K562 (cell line): Measurements from ENCODE around the gene PTPRG.

Experiments used
- CREB3L1 ChIP-seq: fragments of 450-650 bp; IDR thresholded peaks from 2 replicates; pipeline ENCODE4 v1.6.1; 2014; ENCODE audit warnings: low read depth, mild to moderate bottlenecking, moderate library complexity, borderline replicate concordance
- CSDE1 ChIP-seq, 2 experiments: fragments of 450-650 bp; IDR thresholded peaks; 2 replicates each; pipeline ENCODE4 v1.6.1; 2016; ENCODE audit warnings: mild to moderate bottlenecking in 1 of 2
- CTCF ChIP-seq, 3 experiments: IDR thresholded peaks in 2 of 3; conservative IDR thresholded peaks in 1 of 3; 2 replicates each; pipeline ENCODE4 v1.5.1; 2011 to 2012; ENCODE audit warnings: low read length in 3 of 3, mild to moderate bottlenecking in 3 of 3, control low read depth in 2 of 3, improper control_type of control experiment in 1 of 3, inconsistent platforms in 1 of 3, low read depth in 1 of 3, mixed read lengths in 1 of 3, moderate library complexity in 1 of 3; ENCODE audit not compliant: insufficient read depth in 2 of 3
- EZH2 ChIP-seq: IDR thresholded peaks from 2 replicates; pipeline ENCODE4 v1.6.1; 2012; ENCODE audit warnings: low read depth, mild to moderate bottlenecking, inconsistent platforms, low read length, borderline replicate concordance
- HEY1 ChIP-seq: fragments of 250-450 bp; sonication (Bioruptor Pico); IDR thresholded peaks from 2 replicates; pipeline ENCODE4 v1.5.0; 2020; ENCODE audit warnings: mild to moderate bottlenecking, moderate library complexity, borderline replicate concordance
- KDM1A ChIP-seq, 2 experiments: fragments of 450-650 bp; IDR thresholded peaks; 2 replicates each; pipeline ENCODE4 v1.6.1; 2016; ENCODE audit warnings: mild to moderate bottlenecking in 2 of 2
- PCBP2 ChIP-seq: fragments of 200-400 bp; formaldehyde crosslinking; IDR thresholded peaks from 2 replicates; pipeline ENCODE4 v1.6.1; 2018; ENCODE audit warnings: low read length, low read depth, mild to moderate bottlenecking, moderate library complexity; ENCODE audit not compliant: poor library complexity, severe bottlenecking
- ZNF512 ChIP-seq: IDR thresholded peaks from 2 replicates; pipeline ENCODE4 v1.6.1; 2016; ENCODE audit warnings: missing genetic modification characterization, missing compliant biosample characterization

GRCh38 chr3:61668317-61668864 lies 107.0 kb downstream of the PTPRG start:
- TF ChIP-seq KDM1A (IDR thresholded peaks at IDR 0.05): no peak
- TF ChIP-seq CSDE1 (IDR thresholded peaks at IDR 0.05): no peak
- no peak for TF ChIP-seq CTCF (IDR thresholded peaks at IDR 0.05 in 2 of 3, conservative IDR thresholded peaks at IDR 0.05 in 1 of 3; ENCODE audit: insufficient read depth in 2 of 3, low read depth in 1 of 3, low read length in 3 of 3)
- no peak for TF ChIP-seq CREB3L1
- TF ChIP-seq EZH2: no peak
- no peak for TF ChIP-seq ZNF512 (tag)
- TF ChIP-seq HEY1 (CRISPR knock-in tag): no peak
- TF ChIP-seq PCBP2: no peak
